Left renal cortex interstitium (tissue), 4 donors: ENCODE results near the gene KIAA1614. TPM values are rescaled to one million over a fixed set of nuclear protein-coding genes. Genes with fewer than 3 reads are reported as not detected.

ENCODE experiments used
- DNase-seq, 4 donors: peaks; one replicate each; pipeline ENCODE4 v3.0.0-alpha.2; 2013; ENCODE audit warnings: low read depth in 4 of 4, low spot score in 2 of 4, missing footprints in 1 of 4
- polyA plus RNA-seq, 4 donors: library from polyadenylated mRNA; unstranded; fragments of 120-200 nt; gene quantifications; one replicate each; pipeline ENCODE4 v1.2.1, GENCODE V29; 2013; ENCODE audit not compliant: insufficient read length in 4 of 4

KIAA1614 gene
- polyA plus RNA-seq, 4 donors = 8.3 to 13.5 (median 10.3) TPM

DNA sequence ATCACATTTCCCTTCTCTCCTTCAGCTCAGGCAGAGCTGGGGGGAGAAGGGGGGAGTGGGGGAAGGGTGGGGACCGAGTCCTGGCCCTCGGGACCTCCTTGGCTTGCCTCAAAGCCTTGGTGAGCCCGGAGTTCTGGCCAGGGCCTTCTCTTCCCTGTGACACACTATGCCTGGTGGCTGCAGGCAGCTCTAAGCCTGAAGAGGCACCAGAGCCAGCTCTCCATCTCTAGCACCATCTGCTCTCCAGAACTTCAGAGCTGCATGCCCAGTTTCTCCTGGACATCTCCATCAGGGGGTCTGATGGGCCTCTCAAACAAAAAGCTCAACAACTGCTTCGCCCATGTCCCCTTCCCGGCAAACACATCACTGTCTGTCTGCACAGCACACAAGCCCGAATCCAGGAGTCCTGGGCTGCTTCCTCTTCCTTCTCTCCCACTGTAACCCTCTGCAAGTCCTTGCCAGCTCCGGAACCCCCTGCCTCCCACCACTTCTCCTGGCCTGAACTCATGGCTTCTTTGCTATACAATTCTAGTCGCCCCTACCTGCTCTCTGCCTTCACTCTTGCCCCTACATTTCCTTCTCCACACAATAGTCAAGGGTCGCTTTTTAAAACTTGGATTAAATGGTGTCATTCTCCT, 26.5 kb downstream of the KIAA1614 start:
- no peak for DNase-seq

DNA sequence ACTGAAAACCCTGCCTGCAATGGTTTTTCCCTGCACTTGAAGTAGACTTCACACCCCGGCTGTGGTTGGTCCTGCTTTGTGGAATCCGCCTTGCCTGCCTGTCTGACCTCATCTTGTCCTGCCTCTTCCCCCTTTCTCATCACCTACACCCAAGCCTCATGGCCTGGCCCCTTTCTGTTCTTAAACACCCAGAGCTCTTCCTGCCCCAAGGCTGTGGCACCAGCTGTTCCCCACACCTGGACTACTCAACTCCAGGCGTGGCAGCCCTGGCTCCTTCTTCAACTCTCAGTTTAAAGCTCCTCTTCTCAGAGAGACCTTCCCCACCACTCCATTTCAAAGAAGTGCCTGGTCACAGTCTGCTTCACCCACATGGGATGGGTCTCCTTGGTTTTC, 27.0 kb downstream of the KIAA1614 start:
- DNase-seq = no peak

DNA sequence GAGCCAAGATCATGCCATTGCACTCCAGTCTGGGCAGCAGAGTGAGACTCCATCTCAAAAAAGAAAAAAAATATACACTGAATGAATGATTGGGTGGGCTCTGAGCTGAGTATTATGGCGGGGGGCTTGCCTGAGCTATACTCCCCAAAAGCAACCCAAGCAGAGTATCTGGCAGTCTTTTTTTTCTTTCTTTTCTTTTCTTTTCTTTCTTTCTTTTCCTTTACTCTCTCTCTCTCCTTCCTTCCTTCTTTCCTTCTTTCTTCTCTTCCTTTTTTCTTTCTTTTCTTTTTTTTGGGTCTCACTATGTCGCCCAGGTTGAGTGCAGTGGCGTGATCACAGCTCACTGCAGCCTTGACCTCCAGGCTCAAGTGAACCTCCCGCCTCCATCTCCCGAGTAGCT, 27.7 kb downstream of the KIAA1614 start:
- no peak for DNase-seq

DNA sequence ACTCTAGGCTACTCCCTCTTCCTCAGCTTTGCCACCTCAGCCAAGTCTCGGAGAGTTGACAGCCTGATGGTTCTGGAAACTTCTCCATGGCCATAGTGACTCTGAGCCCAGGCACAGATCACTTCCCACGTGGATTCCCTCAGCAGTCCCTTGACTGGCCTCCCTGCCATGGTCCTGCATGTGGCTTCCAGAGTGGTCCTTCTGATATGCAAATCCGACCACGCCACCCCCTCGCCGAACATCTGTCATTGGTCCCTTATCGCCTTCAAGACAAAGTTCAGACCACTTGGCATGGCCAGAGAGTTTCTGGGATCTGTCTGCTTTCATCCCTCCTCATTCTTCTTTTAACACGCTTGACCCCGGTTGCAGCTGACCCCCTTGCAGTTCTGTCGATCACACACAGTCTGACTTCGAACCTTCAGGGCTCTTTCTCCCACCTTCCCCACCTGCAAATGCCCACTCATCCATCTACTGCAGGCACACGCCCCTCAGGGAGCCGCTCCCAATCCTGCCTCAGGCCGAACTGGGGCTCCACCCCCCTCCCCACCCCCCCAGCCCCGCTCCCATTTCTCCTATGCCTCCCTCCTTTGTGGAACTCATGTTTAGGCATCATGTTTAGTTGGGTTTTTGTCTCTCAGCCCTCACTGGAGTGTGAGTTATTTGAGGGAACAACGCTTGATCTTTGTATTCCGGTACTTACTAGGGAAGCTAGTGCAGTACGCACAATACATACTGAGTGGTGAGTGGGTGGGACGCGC, 29.0 kb downstream of the KIAA1614 start:
- DNase-seq = no peak

DNA sequence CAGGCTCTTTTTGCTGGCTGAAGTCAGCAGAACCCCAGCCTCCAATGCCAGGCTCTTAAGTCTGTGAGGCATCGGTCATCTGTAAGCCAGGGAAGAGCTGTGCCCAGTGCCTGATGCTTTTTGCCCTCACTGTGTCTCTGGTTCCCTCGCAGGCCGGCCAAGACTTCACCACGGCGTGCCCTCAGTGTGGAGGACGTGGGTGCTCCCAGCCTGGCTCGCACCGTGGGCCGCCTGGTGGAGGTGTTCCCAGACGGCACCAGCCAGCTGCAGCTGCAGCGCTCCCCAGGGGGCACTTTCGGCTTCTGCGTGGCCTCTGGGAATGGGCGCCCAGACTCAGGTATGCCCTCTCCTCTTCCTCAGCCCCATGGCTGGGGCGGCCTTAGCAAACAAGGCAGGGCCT, 32.5 kb downstream of the KIAA1614 start:
- no peak for DNase-seq

DNA sequence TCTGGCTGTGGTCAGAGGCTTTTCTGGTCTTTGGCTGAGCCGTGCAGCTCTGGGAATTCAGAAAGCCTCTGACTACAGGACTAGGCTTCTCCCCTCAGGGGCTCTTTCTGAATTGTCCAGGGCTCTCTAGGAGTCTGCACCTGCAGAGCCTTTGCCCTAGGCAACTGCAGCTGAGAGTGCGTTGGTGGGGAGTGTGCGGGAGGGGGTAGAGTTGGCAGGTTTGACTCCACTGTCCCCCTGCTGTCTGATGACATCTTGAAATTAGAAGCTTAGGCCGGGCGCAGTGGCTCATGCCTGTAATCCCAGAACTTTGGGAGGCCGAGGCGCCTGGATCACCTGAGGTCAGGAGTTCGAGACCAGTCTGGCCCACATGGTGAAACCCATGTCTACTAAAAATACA, 32.9 kb downstream of the KIAA1614 start:
- no peak for DNase-seq

DNA sequence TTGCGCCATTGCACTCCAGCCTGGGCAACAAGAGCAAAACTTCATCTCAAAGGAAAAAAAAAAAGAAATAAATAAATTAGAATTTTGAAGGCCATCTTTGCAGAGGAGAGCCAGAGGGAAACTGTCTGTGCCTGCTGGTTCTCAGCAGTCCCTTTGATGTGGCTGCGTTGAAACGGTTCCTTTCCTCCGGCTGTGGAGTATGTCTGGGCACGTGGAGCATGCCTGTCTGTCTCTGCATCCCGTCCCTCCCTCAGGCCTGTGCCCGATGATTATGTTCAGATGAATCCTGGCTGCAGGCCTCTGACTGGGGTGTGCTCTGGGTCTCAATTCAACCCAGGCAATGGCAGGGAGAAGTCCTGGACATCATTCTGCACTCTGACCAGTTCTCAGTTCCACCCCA, 33.4 kb downstream of the KIAA1614 start:
- no peak for DNase-seq

DNA sequence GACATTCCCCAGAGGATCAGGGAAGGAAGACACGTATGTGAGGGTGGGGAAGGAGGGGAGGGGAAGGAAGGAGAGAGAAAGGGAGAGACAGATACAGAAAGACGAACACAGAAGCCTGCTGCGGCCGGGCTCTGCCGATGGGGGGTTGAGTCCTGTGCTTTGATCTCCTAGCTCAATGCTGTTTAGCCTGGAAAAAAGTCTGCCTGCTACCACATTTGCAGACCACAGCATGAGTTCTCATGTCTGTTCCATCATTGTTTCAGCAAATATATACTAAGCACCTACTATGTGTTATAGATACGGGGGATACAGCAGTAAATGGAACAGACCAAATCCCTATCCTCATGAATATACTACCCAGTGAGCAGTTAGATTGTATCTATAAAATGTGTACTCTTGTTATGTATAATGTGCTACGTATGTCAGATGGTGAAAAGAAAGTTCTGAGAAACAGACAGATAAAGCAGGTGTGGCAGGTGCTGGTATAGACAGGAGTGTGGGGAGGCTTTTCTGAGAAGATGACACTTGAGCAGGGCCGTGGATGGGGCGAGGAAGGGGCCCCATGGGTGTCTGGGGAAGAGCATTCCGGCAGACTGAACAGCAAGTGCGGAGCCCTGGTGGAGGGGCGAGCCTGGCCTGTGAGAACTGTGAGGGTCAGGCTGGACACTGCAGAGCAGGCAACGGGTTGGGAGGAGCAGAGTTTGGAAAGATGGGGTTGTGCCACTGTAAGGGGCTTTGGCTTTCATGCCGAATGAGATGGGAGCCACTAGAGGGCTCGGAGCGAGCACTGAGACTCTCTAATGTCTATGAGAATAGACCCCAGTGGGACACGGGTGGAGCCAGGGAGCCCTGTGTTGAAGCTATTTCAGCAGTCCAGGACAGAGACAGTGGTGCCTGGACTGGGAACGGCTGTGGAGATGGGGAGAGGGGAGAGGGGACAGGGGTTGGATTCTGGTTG, 34.1 kb downstream of the KIAA1614 start:
- DNase-seq = no peak

DNA sequence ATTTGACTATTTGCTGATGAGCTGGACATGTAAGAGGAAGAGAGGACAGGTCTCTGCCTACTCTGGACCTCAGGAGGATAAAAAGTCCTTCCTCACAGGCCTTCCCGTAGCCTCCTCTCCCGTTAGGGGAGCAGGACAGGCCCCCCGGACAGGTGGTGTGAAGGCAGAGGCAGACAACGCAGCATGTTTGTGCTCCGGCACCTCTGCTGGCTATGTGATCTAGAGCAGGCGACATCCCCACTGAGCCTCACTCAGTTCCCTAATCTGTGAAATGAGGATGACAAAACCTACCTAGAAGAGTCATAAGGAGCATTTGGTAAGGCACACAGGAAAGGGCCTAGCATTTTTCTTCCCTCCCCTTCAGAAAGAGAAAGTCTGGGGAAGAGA, 34.8 kb downstream of the KIAA1614 start:
- DNase-seq = no peak

DNA sequence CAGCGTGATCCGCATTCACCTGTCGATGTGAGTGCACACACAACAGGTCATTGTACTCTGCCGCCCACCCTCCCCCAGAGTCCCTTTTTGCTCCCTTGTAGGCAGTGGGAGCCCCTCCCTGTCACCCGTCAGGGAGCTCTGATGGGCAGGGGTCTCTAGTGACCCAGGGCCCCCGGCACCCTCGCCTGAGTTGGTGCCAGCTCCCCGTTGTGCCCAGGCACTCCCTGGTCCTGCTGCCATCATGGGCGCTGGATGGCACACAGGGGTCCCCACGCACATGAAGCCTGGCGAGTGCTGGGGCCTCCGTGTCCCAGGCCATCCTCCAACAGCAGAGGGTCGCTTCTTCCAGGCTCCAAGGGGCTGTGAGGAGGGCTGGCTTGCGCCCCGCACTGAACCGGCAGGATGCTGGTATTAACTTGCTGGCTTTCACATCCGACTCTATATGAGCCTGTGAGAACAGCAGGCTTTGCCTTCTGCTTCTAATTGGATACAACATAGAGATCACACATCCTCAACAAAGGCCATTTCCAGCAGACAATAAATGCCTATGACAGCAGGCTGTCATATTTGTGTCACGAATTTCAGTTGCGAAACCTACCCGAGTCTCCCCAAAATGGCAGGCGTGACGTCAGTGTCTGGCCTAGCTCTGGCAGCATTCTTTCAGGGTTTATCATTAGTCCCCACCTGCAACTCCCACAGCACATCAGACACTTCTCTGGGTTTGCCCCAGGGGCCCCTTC, 35.4 kb downstream of the KIAA1614 start:
- DNase-seq = no peak

DNA sequence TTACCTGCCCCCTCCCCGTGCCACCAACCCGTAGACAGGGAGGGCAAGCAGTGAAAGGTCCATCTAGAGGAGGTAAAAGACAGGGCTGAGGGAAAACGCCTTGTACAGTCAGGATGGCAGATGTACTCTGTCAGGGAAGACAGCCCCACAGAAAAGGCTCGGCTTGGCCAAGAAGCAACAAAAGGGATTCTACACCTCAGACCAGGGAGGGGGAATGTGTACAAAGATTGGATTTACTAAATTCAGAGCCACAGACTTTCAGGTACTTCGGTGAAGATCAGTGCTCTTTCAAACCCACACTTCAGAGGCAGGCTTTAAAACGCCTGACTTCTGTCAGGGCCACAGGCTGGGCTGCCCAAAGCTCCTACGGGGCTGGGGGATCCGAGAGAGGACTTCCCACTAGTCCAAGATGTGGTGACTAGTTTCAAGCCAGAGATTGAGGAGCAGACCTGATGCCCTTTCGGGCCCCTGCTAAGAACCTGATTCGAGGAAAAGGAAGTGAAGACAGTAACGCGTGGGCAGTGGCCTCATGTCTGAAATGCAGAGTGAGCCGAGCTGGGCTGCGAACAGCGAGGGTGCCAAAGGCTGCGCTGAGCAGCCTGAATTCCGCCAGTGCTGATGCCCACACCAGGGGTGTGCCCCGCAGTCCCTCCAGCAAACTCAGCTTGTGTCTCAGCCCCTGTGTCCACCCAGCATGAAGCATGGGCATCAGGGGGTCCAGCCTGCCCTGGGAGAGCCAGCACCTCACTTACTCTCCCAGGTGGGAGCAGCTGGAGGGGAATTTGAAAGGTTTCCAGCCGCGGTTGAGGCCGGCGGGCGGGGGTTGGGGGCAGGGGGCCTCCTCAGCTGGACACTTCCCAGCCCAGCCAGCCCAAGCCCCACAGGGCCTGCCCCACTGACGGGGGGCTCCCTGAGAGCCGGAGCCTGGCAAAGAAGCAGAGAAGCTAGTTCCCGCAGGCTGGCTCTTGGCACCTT, 36.2 kb downstream of the KIAA1614 start:
- DNase-seq = no peak

DNA sequence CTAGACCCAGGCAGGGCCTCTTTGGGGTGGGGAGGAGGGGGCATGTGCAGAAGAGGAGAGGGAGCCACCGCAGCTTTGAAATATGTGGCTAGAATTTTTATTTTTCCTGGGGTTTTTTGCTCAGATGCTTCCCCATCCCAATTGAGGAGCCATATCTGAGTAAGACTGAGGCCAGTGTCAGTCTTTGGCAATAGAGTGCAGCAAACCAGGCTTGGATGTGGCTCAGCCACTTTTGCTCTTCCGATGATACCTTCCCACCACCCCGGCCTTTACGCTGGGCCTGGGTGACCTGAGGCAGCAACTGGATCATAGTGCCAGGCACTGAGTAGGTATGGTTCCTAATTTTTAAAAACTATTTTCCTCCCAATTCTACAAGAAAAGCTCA, 36.9 kb downstream of the KIAA1614 start:
- no peak for DNase-seq

DNA sequence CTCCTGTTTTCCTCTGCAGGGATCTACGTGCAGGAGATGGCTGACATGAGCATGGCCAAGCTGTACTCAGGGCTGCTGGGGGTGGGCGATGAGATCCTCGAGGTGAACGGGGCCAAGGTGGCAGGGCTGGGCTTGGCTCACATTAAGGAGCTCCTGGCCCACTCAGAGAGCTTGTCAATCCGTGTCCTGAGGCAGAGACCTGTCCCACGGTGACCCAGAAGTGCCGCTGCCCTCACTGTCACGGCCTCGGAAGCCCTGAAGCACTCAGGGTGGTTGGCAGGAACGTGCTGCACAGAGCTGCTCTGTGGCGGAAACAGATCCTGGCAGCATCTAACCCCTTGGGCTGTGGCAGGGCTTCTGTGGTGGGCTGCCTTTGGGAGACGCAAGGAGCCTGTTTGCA, 37.6 kb downstream of the KIAA1614 start:
- DNase-seq = no peak

DNA sequence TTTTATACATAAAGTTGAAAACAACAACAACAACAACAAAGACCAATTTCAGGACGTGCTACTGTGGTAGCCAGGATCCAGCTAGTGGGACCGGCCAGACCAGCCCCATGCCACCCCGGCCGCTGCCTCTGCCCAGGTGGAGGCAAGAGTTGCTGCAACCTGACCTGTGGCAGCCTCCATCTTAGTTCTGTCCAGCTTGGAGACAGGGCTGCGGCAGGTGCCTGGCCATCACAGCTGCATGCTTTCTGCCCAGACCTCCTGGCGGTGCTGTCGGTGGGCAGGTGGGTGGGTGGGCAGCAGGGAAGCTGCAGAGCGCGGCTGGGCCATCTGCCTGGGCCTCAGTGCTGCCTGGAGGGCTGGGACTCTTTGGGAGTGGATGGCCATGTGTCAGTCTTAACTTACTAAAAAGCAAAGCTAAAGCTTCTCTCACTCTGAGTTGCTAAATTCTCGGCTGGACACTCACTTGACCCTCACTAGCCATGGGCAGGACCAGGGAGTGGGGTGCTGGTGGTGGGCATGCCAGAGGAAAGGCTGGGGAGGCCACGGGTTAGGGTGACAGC, 38.6 kb downstream of the KIAA1614 start:
- no peak for DNase-seq

DNA sequence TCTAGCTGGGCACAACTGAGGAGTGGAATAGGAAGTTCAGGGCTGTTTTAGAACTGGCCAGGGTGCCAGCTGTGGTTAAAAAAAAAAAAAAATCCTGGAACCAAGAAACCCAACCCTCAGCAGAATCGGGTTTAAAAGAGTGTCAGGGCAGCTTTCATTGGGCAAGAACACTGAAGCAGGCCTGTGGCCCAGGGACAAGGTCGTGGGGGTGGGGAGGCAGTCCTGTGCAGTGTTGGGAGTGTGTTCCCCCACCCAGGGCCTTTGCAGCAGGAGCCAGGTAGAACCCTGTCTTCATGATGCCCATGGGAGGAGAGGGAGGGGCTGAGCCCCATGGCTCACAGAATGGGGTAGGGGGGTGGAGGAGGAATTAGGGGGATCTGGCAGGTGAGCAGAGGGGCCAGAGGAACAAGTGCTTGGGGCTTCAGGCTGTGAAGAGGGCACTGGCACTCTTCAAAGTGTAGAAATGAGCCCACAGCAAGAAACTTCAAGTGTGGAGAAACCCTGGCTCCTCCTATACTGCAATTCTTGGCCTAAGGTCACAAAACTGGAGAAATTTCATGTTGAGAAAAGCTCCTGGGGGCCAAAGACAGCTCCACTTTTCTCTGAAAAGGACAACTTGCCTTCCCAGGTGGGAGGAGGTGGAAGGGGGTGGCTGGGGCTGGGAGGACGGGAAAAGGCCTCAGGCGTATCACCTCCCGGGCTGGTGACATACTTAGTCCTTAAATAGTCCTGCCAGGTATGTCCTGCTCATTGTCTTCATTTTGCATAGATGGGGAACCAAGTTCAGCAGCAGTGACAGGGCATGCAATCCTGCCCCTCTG, 39.3 kb downstream of the KIAA1614 start:
- no peak for DNase-seq

DNA sequence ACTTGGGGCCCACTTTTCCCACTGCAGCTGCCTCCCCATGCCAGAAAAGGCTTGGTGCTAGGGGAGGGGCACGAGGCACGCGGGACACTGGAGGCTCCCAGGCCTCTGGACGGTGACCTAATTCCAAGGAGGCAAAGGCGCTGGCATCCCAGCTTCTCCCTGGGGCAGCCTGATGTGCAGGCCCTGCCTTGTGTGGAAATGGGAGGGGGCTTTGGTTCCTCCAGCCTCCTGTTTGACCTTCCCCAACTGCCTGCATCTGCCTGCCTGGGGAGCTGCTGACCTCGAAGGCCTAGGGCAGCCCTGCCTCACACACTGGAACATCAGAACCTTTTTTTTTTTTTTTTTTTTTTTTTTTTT, 39.9 kb downstream of the KIAA1614 start:
- no peak for DNase-seq

DNA sequence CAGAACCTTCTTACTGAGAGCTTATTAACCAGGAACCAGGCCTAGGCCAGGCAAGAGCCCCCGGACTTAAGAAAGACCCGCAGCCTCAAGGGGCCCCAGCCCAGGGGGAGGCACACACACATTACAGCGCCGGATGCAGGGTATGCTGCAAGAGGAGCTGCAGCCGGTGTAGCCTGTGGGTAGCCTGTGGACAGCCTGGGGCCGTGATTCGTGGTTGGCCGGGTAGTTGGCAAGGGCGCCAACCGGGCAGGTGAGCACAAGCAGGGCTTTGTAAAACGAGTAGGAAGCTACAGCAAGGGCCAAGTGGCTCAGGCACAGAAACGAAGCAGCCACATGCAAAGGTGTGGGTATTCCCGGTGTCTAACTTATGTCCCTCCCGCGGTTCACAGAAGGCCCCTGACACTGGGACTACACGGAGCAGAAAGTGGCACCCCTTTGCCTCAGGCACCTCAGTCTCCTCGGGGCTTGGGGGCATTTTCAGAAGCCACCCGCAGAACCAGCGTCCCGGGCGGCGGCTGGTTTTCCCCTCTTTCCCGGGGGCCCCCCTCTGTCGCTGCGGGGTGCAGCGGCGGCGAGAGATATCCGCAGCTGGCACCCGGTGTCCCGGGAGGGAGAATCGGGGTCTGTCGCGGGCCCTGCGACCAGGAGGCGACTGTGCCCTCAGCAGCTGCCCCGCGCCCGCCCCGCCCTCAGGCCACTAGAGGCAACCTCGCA, 40.8 kb downstream of the KIAA1614 start:
- no peak for DNase-seq
